ENCODE measurements around the gene PLEKHM3.
"Not testable (repeated sequence)": the region's sequence is repeated elsewhere in the genome, so short reads cannot be mapped to it uniquely, and the experiment has no call there.

The PLEKHM3 gene

DNA sequence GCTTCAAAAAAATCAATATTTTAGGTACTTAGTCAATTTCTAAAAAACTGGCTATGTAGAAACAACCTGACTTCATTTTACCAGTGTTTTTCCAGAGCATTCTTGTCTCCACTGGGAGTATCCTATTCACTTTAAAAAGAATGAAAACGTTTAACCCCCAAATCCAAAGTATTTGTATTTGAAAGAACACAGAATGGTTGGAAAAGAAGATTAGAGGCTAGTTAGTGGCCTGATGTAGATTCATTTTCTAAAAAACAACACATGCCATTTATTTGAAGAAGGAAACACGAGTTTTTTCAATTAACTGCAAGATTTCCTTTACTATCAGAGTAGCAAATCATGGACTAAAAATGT is 74.6 kb downstream of the PLEKHM3 start:
- DNase-seq (ENCODE audit: low read depth): no peak

DNA sequence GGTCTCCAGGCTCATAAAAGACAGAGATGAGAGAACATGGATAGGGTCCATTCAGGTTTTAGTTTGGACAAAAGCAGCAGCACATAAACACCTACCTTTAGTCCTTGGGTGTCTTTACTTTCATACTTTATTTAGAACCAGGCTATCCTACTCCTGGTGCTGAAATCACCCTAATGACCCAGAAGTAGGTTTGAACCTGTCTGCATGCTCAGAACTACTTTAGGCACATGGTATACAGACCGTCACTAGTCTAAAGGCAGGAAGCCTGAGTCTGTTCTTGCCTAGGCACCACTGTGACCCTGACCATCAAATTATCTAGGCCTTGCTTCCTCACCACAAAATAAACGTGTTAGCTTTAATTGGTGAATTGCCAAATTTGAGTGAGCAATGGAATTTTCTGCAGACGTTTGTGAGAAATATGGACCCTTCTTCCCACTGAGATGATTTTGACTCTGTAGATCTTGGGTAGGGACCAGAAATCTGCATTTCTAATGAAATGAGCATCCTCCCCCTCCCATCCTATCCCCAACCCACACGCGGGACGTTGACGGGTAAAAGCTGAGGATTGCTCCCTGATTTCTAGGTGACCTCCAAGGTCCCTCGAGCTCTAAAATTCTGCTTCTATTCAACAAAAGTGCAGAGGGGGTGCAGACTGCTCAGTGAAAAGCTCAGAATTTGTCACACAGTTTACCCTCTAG is 75.1 kb downstream of the PLEKHM3 start:
- peak; percentile 18 for DNase-seq (ENCODE audit: low read depth)

DNA sequence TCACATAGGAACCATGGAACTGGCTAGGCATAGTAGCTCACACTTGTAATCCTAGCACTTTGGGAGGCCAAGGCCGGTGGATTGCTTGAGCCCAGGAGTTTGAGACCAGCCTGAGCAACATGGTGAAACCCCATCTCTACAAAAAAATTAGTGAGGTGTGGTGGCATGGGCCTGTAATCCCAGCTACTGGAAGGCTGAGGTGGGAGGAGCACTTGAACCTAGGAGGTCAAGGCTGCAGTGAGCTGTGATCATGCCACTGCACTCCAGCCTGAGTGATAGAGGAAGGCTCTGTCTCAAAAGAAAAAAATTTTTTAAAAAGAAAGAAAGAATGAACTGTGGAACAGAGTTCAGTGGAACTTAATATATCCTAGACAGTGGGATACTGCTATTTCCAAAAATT is 76.1 kb downstream of the PLEKHM3 start:
- not testable (repeated sequence) for DNase-seq (ENCODE audit: low read depth)

GRCh38 chr2:207944979-207945600 is 80.2 kb downstream of the PLEKHM3 start:
- DNase-seq (ENCODE audit: low read depth): no peak

DNA sequence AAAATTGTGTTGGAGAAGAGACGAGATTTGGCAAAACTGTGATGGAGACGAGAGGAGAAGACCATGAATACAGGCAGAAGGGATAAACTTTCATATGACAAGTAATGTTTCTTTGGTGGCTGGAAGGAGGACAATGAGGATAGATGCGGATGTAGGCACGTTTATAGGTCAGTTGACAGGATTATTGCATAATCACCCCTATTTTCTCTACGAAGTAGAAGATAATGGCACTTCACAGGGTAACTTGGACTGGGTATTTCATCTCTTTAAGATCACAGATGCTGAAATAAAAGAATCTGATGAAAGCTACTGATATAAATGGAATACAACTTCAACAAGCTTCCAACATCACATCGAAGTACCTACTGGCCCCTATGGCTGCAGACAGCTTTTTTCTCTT is 81.0 kb downstream of the PLEKHM3 start:
- DNase-seq (ENCODE audit: low read depth): no peak

- no peak for DNase-seq (ENCODE audit: low read depth)
Observed at GRCh38 chr2:207939342-207940108, 85.8 kb downstream of the PLEKHM3 start.

- DNase-seq (ENCODE audit: low read depth): no peak
Observed at GRCh38 chr2:207938886-207939285, 86.4 kb downstream of the PLEKHM3 start.

DNA sequence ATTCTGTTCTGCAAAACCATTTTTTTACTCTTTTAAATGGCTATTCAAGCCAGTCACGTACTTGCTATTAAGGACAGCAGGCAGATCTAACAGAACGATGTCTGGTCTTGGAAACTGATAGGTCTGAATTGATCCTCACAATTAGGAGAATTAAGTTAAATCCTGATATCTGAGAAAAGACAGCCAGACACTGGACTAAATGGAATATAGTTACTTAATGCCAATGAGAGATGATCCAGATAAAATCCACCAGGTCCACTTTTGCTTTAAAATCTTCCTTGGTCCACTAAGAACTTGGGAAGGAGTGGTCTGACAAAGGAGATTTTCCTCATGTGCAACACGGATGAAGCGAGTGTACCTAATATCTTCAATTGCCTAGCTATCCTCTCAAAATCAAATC is 86.9 kb downstream of the PLEKHM3 start:
- DNase-seq (ENCODE audit: low read depth): no peak

DNA sequence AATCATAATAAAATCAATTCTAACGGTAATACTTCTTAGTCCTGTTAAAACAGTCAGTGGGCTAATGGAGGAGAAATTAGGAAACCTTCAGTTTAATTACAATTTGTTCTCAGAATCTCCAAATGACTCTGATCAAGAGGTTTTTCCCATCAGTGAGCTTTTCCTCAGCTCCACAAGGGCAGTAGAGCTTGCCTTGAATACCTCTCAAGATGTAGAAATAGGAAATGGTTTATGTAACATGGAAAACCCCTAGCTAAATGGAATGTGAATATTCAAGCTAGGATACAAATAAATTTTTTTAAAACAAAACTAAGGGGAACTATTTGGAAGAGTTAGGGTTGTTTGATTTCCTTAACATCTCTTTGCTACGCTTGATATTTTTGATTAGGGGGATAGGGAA is 87.5 kb downstream of the PLEKHM3 start:
- no peak for DNase-seq (ENCODE audit: low read depth)

DNA sequence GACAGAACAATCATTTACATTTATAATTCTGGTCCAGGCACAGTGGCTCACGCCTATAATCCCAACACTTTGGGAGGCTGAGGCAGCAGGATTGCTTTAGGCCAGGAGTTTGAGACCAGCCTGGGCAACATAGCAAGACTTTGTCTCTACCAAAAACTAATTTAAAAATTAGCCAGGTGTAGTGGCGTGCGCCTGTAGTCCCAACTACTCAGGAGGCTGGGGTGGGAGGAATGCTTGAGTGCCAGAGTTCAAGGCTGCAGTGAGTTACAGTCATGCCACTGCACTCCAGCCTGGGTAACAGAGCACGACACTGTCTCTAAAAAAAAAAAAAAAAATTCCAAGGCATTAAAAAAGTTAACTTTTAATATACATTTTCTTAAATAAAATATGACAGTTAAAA is 88.1 kb downstream of the PLEKHM3 start:
- DNase-seq (ENCODE audit: low read depth): no peak

DNA sequence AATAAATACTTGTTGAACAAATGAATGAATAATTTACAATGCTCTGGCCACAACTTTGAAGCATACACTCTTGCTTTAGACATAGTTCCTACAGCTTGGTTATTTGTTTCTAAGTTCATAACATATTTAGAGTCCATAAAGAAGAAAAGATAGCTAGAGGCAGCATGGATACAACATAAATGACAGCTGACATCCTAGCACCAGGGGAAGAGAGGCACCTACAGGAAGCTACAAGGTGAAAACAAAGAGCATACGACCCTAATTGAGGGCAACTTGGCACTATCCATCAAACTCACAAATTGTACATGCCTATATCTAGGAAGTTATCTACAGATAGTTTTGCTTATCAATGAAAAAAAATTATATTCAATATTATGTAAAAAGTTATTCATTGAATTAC is 88.9 kb downstream of the PLEKHM3 start:
- DNase-seq (ENCODE audit: low read depth): no peak

DNA sequence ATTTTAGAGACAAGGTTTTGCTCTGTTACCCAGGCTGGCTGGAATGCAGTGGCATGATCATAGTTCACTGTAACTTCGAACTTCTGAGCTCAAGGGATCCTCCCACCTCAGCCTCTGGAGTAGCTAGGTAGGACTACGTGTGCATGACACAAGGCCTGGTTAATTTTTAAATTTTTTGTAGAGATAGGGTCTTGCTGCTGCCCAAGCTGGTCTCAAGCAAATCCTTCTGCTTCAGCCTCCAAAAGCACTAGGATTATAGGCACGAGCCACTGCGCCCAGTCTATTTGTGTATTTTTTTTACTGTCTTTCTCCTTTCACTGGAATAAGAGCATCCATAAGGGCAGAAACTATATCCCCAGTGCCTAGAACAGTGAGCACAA is 89.3 kb downstream of the PLEKHM3 start:
- DNase-seq (ENCODE audit: low read depth): no peak

- DNase-seq (ENCODE audit: low read depth): no peak
Observed at GRCh38 chr2:207935121-207935990, 90.0 kb downstream of the PLEKHM3 start.

DNA sequence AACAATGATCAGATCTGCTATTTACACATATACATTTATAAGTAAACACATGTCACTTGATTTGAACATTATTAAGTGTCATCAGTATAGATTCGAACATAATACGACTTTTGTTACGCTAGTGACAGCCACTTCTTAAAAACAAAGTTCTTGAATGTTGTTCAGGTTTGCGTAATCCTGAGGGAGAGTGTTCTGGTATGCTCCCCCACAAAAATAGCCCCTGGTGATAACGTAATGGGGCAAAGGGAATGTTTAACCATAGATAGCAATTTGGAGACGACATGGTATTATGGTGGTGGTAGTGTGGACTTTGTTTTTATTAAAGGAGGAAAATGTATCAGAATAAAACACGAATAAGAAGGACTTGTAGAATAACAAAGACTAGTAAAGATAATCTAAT is 90.6 kb downstream of the PLEKHM3 start:
- no peak for DNase-seq (ENCODE audit: low read depth)

- DNase-seq (ENCODE audit: low read depth): no peak
Observed at GRCh38 chr2:207933396-207934065, 91.8 kb downstream of the PLEKHM3 start.

GRCh38 chr2:207932106-207932505 is 93.2 kb downstream of the PLEKHM3 start:
- no peak for DNase-seq (ENCODE audit: low read depth)

DNA sequence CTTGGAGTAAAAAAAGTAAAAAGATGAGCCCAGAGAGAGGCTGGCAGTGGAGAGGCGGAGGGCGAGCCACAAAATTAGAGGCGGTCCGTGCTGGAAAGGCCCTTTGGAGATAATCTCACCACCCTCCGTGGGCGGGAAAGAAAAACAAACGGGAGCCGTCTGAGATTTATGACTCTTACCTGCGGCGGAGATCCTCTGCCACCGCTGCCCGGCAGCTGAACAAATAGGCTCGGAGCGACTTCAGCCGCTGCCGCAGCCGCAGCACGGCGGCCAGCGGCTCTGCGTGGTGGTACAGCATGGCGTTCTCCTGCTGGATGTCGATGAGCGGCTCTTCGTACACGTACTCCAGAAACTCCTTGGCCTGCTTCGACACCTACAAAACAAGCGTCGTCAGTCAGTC is 94.6 kb downstream of the PLEKHM3 start:
- DNase-seq (ENCODE audit: low read depth): no peak

- DNase-seq (ENCODE audit: low read depth): no peak
Observed at GRCh38 chr2:207929923-207930322, 95.4 kb downstream of the PLEKHM3 start.

DNA sequence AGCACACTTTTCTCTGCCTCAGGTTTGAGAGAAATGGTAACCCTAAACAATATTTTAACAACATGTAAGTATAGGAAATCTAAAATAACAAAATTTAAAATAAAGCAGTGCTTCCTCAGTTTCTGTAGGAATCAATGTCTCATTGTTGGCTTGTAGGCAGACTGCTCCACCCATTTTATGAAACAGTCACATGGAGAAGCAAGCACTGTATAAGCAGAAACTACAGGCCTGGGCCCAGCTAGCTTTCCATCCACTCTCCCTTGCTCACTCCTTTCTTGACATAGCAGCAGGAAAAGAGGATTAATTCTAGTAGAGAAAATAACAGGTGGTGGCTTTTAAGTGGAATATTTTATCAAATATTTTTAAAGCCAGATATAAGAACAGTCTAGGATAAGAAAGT is 97.2 kb downstream of the PLEKHM3 start:
- no peak for DNase-seq (ENCODE audit: low read depth)

DNA sequence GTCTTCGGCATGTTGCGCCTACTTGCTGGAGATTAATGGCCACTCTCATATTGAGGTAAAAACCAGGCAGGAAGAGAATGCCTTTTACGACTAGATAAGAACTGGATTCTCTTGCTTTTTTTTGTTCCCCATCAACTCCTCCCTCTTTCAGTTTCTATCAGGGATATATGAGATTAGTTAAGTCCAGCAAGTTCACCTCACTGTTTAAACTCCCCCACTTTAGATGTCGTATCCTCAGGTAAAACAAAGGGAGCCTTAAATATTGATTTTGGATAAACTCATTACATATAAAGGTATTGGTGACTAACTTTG is 98.4 kb downstream of the PLEKHM3 start:
- peak; percentile 14 for DNase-seq (ENCODE audit: low read depth)

- DNase-seq (ENCODE audit: low read depth): peak; percentile 90
Observed at GRCh38 chr2:207926133-207926988, 99.0 kb downstream of the PLEKHM3 start.

Data from EH (cell line).